ENCODE data around the gene UBE2E2.
A peak's percentile ranks its signal among the peaks of the same experiment; 100 is the strongest.

The UBE2E2 gene

GRCh38 chr3:23440416-23441294 is 237.5 kb downstream of the UBE2E2 start:
- no peak for DNase-seq (ENCODE audit: low read depth, low spot score)

GRCh38 chr3:23442598-23443383 is 239.7 kb downstream of the UBE2E2 start:
- no peak for DNase-seq (ENCODE audit: low read depth, low spot score)

DNA sequence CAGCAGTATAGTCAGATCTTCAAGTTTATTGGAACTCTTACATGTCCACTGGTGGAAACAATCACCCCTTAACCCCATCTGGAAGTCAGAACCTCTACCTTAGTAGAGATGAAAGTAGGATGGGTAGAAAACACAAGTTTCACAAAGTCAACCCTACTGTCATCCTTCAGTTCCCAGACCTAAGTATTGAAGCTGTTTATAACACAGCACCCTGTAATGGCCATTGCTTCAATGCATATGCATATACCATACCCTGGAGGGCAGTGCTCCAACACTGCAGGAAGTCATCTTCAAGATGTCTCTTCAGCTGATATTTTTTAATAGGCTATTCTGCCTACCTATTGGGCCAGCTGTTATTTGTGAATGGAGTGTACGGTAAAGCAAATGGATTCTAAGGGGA is 241.3 kb downstream of the UBE2E2 start:
- DNase-seq (ENCODE audit: low read depth, low spot score): no peak

- DNase-seq (ENCODE audit: low read depth, low spot score): no peak
Measured at GRCh38 chr3:23446301-23446700, 243.2 kb downstream of the UBE2E2 start.

DNA sequence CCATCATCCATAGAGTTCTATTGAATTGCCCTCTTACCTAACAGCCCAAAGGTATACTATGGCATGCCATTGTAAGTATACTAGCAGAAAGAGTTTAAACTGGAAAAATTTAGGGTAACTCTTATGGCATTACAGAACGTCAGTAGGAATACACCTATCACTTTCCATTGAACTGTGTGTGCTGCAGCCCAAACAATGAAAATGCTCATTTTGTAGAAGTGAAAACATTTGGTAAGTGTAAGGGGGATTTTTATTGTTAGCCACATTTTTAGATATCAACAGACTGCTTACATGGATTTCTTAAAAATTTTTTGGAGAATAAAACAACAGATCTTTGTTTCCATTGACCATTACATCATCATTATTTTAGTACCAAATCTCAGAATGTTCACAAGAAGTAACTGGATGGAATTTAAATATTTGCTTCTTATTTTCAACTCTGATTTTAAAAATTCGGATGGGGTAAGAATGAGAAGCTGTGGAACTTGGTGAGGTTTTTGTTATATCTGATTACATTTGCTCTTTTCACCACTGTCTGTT is 245.9 kb downstream of the UBE2E2 start:
- no peak for DNase-seq (ENCODE audit: low read depth, low spot score)

DNA sequence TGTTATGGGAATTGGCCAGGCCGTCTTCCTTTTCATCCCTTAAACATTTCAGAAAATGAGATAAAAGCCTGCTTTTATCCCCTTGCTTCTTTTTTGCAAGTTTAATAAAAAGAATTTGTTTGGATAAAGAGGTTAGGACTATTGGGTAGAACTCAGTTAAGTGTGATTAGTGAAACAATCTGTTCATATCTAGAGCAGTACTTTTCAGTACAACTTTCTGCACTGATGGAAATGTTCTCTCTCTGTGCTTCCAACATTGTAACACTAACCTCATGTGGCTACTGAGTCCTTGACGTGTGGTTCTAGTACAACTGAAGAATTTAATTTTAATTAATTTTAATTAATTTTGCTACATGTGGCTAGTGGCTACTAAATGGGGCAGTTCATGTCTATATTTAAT is 246.9 kb downstream of the UBE2E2 start:
- DNase-seq (ENCODE audit: low read depth, low spot score): no peak

GRCh38 chr3:23450806-23451205 is 247.7 kb downstream of the UBE2E2 start:
- DNase-seq (ENCODE audit: low read depth, low spot score): no peak

DNA sequence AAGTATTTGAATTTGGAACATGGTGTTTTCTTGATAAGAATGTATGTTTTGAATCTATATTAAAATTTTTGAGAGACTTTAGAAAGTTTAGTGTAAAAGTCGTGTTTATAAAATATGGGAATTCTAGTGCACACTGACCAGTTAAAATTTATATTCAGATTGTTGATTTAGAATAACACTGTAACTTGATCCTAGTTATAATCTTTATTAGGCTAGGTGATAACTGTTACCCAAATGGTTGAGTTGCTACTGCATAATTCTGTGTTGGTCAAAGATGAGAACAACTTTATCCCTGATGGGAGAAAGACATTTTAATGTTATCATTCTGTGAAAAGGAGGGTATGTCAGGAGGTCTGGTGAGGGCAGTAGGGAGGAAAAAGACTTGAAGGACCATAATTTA is 249.3 kb downstream of the UBE2E2 start:
- no peak for DNase-seq (ENCODE audit: low read depth, low spot score)

GRCh38 chr3:23455084-23455483 is 252.0 kb downstream of the UBE2E2 start:
- peak; percentile 56 for DNase-seq (ENCODE audit: low read depth, low spot score)

DNA sequence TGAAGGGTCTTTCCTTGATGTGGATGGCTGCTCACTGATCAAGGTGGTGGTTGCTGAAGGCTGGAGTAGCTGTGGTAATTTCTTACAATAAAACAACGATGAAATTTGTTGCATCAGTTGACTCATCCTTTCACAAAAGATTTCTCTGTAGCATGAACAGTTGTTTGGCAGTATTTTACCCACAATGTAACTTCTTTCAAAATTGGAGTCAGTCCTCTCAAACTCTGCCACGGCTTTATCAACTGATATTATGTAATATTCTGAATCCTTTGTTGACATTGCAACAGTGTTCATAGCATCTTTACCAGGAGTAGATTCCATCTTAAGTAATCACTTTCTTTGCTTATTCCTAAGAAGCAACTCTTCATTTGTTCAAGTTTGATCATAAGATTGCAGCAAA is 252.6 kb downstream of the UBE2E2 start:
- DNase-seq (ENCODE audit: low read depth, low spot score): no peak

DNA sequence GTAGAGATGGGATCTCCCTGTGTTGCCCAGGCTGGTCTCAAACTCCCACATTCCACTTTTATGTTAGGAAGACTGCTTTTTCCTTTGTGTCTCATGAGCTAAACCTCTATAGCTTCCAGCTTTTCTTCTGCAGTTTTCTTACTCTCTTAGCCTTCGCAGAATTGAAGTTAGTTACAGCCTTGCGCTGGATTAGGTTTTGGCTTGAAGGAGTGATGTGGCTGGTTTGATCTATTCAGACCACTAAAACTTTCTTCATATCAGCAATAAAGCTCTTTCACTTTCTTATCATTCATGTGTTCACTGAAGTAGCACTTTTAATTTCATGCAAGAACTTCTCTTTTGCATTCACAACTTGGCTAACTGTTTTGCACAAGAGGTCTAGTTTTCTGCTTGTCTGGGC is 254.6 kb downstream of the UBE2E2 start:
- DNase-seq (ENCODE audit: low read depth, low spot score): no peak

- no peak for DNase-seq (ENCODE audit: low read depth, low spot score)
Measured at GRCh38 chr3:23459465-23459864, 256.3 kb downstream of the UBE2E2 start.

DNA sequence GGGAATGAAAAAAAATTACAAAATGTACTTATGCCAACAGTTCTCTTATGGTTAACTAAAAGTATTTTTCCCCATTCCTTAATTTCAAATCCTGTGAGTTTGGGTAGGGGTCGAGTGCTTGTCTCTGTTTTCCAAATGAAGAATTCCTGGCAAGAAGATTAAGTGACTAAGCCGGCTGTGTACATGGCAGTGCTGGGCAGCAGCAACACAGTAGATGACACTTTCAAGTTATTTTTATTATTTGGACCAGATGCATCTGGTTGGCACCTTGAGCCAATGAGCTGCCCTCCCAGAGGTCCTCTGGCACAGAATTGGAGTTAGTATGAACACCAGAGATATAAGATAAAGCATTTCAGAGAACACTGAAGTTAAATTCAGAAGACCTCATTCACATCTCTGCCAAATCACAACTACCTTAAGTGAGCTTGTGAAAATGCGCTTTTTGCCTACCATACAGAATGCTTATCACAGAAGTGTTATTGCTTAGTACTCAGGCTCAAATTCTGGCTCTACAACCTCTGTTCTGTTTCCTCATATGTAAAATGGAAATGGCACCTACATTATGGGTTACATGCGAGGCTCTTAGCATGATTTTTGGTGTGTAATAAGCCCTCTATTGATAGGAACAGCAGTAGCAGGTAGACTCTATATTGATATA is 256.9 kb downstream of the UBE2E2 start:
- DNase-seq (ENCODE audit: low read depth, low spot score): no peak

GRCh38 chr3:23461069-23461468 is 257.9 kb downstream of the UBE2E2 start:
- DNase-seq (ENCODE audit: low read depth, low spot score): no peak

GRCh38 chr3:23463791-23464190 is 260.7 kb downstream of the UBE2E2 start:
- DNase-seq (ENCODE audit: low read depth, low spot score): no peak

DNA sequence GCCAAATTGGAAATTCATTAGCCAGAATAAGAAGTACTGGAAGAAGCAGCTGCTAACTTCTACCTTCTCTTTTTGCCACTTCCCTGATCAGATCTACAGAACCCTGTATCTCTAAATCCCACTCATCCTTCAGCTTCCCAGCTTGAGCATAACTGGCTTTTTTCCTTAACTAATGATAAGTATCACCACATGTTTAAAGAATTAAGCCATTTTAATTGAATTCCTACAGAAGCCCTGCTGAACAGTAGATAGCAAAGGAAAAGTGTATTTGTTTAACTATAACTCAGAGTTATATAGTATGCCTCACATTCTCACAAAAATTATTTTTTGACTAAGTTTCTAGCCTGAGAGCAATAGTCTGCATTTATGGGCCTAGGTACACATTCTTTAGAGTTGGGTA is 262.4 kb downstream of the UBE2E2 start:
- no peak for DNase-seq (ENCODE audit: low read depth, low spot score)

DNA sequence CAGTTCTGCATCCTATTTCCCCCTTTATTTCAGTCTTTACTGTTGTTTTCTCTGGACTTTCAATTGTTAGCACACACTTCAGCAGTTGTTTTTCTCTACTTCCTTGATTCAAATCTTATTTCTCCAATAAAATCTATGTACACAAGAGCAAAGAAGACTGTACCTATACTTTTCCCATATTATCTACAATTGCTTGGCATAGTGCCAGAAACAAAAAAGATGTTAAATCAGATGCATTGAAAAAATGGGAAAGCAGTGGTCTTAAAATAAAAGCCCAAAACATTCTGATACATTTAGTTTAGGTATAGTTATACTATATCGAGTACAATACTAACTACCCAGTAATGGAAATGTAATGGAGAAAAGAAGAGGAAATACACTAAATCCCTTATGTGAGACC is 265.1 kb downstream of the UBE2E2 start:
- no peak for DNase-seq (ENCODE audit: low read depth, low spot score)

- no peak for DNase-seq (ENCODE audit: low read depth, low spot score)
Measured at GRCh38 chr3:23474580-23475357, 271.6 kb downstream of the UBE2E2 start.

- no peak for DNase-seq (ENCODE audit: low read depth, low spot score)
Measured at GRCh38 chr3:23475446-23475845, 272.3 kb downstream of the UBE2E2 start.

GRCh38 chr3:23479026-23479425 is 275.9 kb downstream of the UBE2E2 start:
- no peak for DNase-seq (ENCODE audit: low read depth, low spot score)

DNA sequence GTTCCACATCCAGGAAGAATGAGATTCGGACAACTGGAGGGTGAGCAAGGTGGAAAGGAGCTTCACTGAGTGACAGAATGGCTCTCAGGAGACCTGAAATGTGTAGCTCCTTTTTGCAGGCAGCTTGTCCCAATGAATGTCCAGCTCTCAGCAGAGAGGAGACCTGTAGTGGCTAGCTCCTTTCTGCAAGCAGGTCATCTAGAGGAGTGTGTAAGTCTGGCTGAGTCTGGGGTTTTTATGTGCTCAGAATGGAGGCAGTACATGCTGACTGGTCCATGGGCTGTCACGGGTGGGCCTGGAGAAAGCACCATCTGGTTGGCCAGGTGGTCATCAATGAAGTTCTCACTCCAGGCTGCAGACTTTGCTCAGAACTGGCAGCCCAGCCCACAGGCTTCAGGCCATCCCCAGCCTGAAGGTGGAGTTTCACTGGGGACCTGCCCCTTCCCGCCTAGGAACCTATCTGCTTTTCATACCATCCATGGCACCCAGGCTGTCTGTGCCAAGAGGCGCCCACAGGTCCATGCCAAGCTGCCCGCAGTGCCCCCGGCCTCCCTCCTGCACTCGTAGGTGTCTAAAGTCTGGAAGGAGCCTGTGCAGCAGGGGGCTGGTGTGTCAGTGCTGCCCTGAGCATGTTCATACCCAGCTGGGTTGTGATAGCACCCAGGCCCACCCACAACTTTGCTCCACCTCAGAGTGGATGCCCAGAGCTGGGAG is 276.6 kb downstream of the UBE2E2 start:
- no peak for DNase-seq (ENCODE audit: low read depth, low spot score)
